ENCODE results near the gene NOP56. TPM values are rescaled to one million over a fixed set of nuclear protein-coding genes. Genes with fewer than 3 reads are reported as not detected.

NOP56 gene
- total RNA-seq, 1 donor from 2014 or later: 144 TPM

GRCh38 chr20:2696646-2697045 is 44.2 kb downstream of the NOP56 start:
- no peak for DNase-seq (ENCODE audit: low spot score)
- H3K9me3 Mint-ChIP-seq (ENCODE audit: unreplicated experiment): no peaks in the 10 kb centered on the region
- no peak overlapping the region for H3K4me3 Mint-ChIP-seq (ENCODE audit: unreplicated experiment)
- TF ChIP-seq CTCF (IDR thresholded peaks at IDR 0.05; ENCODE audit: unreplicated experiment): no peak
- peaks cover 18% of the 10 kb centered on the region for H3K4me1 Mint-ChIP-seq (ENCODE audit: unreplicated experiment)
- H3K27ac Mint-ChIP-seq (ENCODE audit: unreplicated experiment): no peak overlapping the region
- peaks cover 22% of the 10 kb centered on the region for H3K27me3 Mint-ChIP-seq (ENCODE audit: unreplicated experiment)
- H3K36me3 Mint-ChIP-seq (ENCODE audit: low read depth, unreplicated experiment): peaks cover 16% of the 10 kb centered on the region

- Mint-ChIP-seq H3K4me3 (ENCODE audit: unreplicated experiment) (no peak overlapping the region), H3K36me3 (ENCODE audit: low read depth, unreplicated experiment) (peaks cover 10% of the 10 kb centered on the region), H3K4me1 (ENCODE audit: unreplicated experiment) (peaks cover 14% of the 10 kb centered on the region), H3K27ac (ENCODE audit: unreplicated experiment) (no peak overlapping the region), H3K9me3 (ENCODE audit: unreplicated experiment) (no peaks in the 10 kb centered on the region), H3K27me3 (ENCODE audit: unreplicated experiment) (peaks cover 16% of the 10 kb centered on the region)
- no peak for DNase-seq (ENCODE audit: low spot score)
- TF ChIP-seq CTCF (IDR thresholded peaks at IDR 0.05; ENCODE audit: unreplicated experiment): no peak
These were observed 45.3 kb downstream of the NOP56 start for GRCh38 chr20:2697768-2698167.

GRCh38 chr20:2698186-2698817 is 45.9 kb downstream of the NOP56 start:
- H3K4me1 Mint-ChIP-seq (ENCODE audit: unreplicated experiment): peaks cover 14% of the 10 kb centered on the region
- peaks cover 16% of the 10 kb centered on the region for H3K27me3 Mint-ChIP-seq (ENCODE audit: unreplicated experiment)
- no peak overlapping the region for H3K4me3 Mint-ChIP-seq (ENCODE audit: unreplicated experiment)

GRCh38 chr20:2698912-2699311 is 46.5 kb downstream of the NOP56 start:
- Mint-ChIP-seq H3K27ac (ENCODE audit: unreplicated experiment) (no peak overlapping the region), H3K4me1 (ENCODE audit: unreplicated experiment) (peaks cover 14% of the 10 kb centered on the region), H3K4me3 (ENCODE audit: unreplicated experiment) (no peak overlapping the region), H3K36me3 (ENCODE audit: low read depth, unreplicated experiment) (peaks cover 10% of the 10 kb centered on the region), H3K27me3 (ENCODE audit: unreplicated experiment) (peaks cover 20% of the 10 kb centered on the region), H3K9me3 (ENCODE audit: unreplicated experiment) (no peaks in the 10 kb centered on the region)
- TF ChIP-seq CTCF (IDR thresholded peaks at IDR 0.05; ENCODE audit: unreplicated experiment): no peak
- DNase-seq (ENCODE audit: low spot score): no peak

More at GRCh38 chr20:2698186-2698817, 45.9 kb downstream of the NOP56 start:
- no peak for TF ChIP-seq CTCF (IDR thresholded peaks at IDR 0.05; ENCODE audit: unreplicated experiment)
- no peak for DNase-seq (ENCODE audit: low spot score)
- Mint-ChIP-seq H3K9me3 (ENCODE audit: unreplicated experiment) (no peaks in the 10 kb centered on the region), H3K36me3 (ENCODE audit: low read depth, unreplicated experiment) (peaks cover 10% of the 10 kb centered on the region), H3K27ac (ENCODE audit: unreplicated experiment) (no peak overlapping the region)

- peaks cover 12% of the 10 kb centered on the region for H3K27me3 Mint-ChIP-seq (ENCODE audit: unreplicated experiment)
- no peak for DNase-seq (ENCODE audit: low spot score)
These were observed 47.5 kb downstream of the NOP56 start for GRCh38 chr20:2699775-2700413.

More at GRCh38 chr20:2699775-2700413, 47.5 kb downstream of the NOP56 start:
- TF ChIP-seq CTCF (IDR thresholded peaks at IDR 0.05; ENCODE audit: unreplicated experiment): no peak
- Mint-ChIP-seq H3K36me3 (ENCODE audit: low read depth, unreplicated experiment) (peaks cover 7% of the 10 kb centered on the region), H3K4me3 (ENCODE audit: unreplicated experiment) (no peak overlapping the region), H3K9me3 (ENCODE audit: unreplicated experiment) (no peaks in the 10 kb centered on the region), H3K4me1 (ENCODE audit: unreplicated experiment) (peaks cover 8% of the 10 kb centered on the region), H3K27ac (ENCODE audit: unreplicated experiment) (no peak overlapping the region)

All from endothelial cell (in vitro differentiated cells).